Panc1 (cell line): ENCODE results near the gene ATG9A. TPM values are rescaled to one million over a fixed set of nuclear protein-coding genes. Genes with fewer than 3 reads are reported as not detected.

ENCODE experiments used
- ATAC-seq: fragments of 200-7000 bp; cut with Tn5 transposase; 2 replicates; pipeline ENCODE4 v1.9.1; 2020; ENCODE audit warnings: mild to moderate bottlenecking, moderate library complexity
- BruUV-seq: library from RNA; stranded (reverse); fragments of 400-500 nt; replicated peaks from 2 replicates; lab custom pipeline; 2021; lab: Mats Ljungman, UMichigan
- CTCF ChIA-PET: fragments of 300-600 bp; sonication (Branson Sonifier 250); formaldehyde crosslinking; loops from one replicate; lab custom pipeline; 2022; ENCODE audit warnings: antibody characterized with exemption; lab: Charles Lee
- POLR2A ChIA-PET: fragments of 300-600 bp; sonication (Branson Sonifier 250); formaldehyde crosslinking; loops from one replicate; lab custom pipeline; 2022; ENCODE audit warnings: antibody characterized with exemption; lab: Charles Lee
- DNase-seq: peaks from one replicate; pipeline ENCODE4 v3.0.0-alpha.2; 2010; ENCODE audit warnings: low read depth, low spot score
- H3K27ac ChIP-seq: 2 replicates; pipeline ENCODE4 v1.5.1; 2011; ENCODE audit warnings: mild to moderate bottlenecking, low read length, inconsistent platforms
- H3K27me3 ChIP-seq: fragments of 200-500 bp; sonication (Bioruptor generic); 2 replicates; pipeline ENCODE4 v1.6.0; 2014; ENCODE audit warnings: low read length, inconsistent platforms; ENCODE audit not compliant: control insufficient read depth, insufficient read depth
- H3K36me3 ChIP-seq: fragments of 200-500 bp; sonication (Bioruptor generic); 2 replicates; pipeline ENCODE4 v1.5.1; 2014; ENCODE audit warnings: inconsistent platforms, mild to moderate bottlenecking, low read length, moderate library complexity; ENCODE audit not compliant: control insufficient read depth, insufficient read depth
- H3K4me1 ChIP-seq: 2 replicates; pipeline ENCODE4 v1.5.1; 2011; ENCODE audit warnings: inconsistent platforms, mild to moderate bottlenecking, low read length, moderate library complexity; ENCODE audit not compliant: control insufficient read depth, insufficient read depth
- H3K4me3 ChIP-seq, 2 experiments: 2 replicates each; pipeline ENCODE4 v1.5.1; 2011 to 2012; ENCODE audit warnings: low read depth in 2 of 2, low read length in 2 of 2, mild to moderate bottlenecking in 2 of 2, inconsistent platforms in 1 of 2, moderate library complexity in 1 of 2
- H3K9me3 ChIP-seq: fragments of 200-500 bp; sonication (Bioruptor generic); 2 replicates; pipeline ENCODE4 v1.5.1; 2014; ENCODE audit warnings: low read depth, mild to moderate bottlenecking, inconsistent platforms, low read length, moderate library complexity; ENCODE audit not compliant: control insufficient read depth, insufficient read depth
- POLR2AphosphoS5 ChIP-seq: IDR thresholded peaks from 2 replicates; pipeline ENCODE4 v1.6.1; 2012; ENCODE audit warnings: mild to moderate bottlenecking, low read depth, low read length, moderate library complexity
- SIN3A ChIP-seq: IDR thresholded peaks from 2 replicates; pipeline ENCODE4 v1.6.1; 2012; ENCODE audit warnings: low read depth, mild to moderate bottlenecking, low read length, moderate library complexity, borderline replicate concordance; ENCODE audit not compliant: insufficient read depth
- TCF7L2 ChIP-seq: IDR thresholded peaks from 2 replicates; pipeline ENCODE4 v1.6.1; 2011; ENCODE audit warnings: mild to moderate bottlenecking, low read depth, low read length, inconsistent platforms
- in situ Hi-C: cut with HindIII; loops from 2 replicates; pipeline ENCODE4 v1.10.0; 2016; ENCODE audit warnings: low sequenced_read_pairs, low pct_unique_long_range_greater_than_20kb
- intact Hi-C: fragments of 100-400 bp; cut with micrococcal nuclease; formaldehyde crosslinking; loops from one replicate; pipeline ENCODE4 v1.10.0; 2022; ENCODE audit not compliant: unreplicated experiment
- total RNA-seq: library from RNA; stranded (reverse); gene quantifications from one replicate; pipeline ENCODE4 v1.2.1, GENCODE V29; 2021; ENCODE audit not compliant: unreplicated experiment
- TF ChIP-seq, protein P1 (sequence below): fragments of 450-650 bp; IDR thresholded peaks from 2 replicates; pipeline ENCODE4 v1.5.1; 2017; ENCODE audit warnings: mild to moderate bottlenecking
- TF ChIP-seq, protein P2 (sequence below), 2 experiments: IDR thresholded peaks; 2 replicates each; pipeline ENCODE4 v1.6.1; 2011 to 2012; ENCODE audit warnings: low read depth in 2 of 2, control low read depth in 1 of 2, low read length in 1 of 2, mild to moderate bottlenecking in 1 of 2, moderate library complexity in 1 of 2; ENCODE audit not compliant: insufficient read depth in 1 of 2

The ATG9A gene
- total RNA-seq, 1 experiment from 2014 or later: 75.1 TPM

GRCh38 chr2:219172231-219173154, 56.9 kb downstream of the ATG9A start:
- TF ChIP-seq, protein P1, sequence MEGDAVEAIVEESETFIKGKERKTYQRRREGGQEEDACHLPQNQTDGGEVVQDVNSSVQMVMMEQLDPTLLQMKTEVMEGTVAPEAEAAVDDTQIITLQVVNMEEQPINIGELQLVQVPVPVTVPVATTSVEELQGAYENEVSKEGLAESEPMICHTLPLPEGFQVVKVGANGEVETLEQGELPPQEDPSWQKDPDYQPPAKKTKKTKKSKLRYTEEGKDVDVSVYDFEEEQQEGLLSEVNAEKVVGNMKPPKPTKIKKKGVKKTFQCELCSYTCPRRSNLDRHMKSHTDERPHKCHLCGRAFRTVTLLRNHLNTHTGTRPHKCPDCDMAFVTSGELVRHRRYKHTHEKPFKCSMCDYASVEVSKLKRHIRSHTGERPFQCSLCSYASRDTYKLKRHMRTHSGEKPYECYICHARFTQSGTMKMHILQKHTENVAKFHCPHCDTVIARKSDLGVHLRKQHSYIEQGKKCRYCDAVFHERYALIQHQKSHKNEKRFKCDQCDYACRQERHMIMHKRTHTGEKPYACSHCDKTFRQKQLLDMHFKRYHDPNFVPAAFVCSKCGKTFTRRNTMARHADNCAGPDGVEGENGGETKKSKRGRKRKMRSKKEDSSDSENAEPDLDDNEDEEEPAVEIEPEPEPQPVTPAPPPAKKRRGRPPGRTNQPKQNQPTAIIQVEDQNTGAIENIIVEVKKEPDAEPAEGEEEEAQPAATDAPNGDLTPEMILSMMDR: no peak
- TF ChIP-seq SIN3A (no peak), POLR2AphosphoS5 (no peak), TCF7L2 (no peak)
- TF ChIP-seq, protein P2, sequence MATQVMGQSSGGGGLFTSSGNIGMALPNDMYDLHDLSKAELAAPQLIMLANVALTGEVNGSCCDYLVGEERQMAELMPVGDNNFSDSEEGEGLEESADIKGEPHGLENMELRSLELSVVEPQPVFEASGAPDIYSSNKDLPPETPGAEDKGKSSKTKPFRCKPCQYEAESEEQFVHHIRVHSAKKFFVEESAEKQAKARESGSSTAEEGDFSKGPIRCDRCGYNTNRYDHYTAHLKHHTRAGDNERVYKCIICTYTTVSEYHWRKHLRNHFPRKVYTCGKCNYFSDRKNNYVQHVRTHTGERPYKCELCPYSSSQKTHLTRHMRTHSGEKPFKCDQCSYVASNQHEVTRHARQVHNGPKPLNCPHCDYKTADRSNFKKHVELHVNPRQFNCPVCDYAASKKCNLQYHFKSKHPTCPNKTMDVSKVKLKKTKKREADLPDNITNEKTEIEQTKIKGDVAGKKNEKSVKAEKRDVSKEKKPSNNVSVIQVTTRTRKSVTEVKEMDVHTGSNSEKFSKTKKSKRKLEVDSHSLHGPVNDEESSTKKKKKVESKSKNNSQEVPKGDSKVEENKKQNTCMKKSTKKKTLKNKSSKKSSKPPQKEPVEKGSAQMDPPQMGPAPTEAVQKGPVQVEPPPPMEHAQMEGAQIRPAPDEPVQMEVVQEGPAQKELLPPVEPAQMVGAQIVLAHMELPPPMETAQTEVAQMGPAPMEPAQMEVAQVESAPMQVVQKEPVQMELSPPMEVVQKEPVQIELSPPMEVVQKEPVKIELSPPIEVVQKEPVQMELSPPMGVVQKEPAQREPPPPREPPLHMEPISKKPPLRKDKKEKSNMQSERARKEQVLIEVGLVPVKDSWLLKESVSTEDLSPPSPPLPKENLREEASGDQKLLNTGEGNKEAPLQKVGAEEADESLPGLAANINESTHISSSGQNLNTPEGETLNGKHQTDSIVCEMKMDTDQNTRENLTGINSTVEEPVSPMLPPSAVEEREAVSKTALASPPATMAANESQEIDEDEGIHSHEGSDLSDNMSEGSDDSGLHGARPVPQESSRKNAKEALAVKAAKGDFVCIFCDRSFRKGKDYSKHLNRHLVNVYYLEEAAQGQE (IDR thresholded peaks at IDR 0.05; ENCODE audit: insufficient read depth in 1 of 2, low read depth in 2 of 2, low read length in 1 of 2): no peak
- DNase-seq (no peak), ATAC-seq (no peak)
- no peaks in the 10 kb centered on the region for H3K27me3 ChIP-seq
- H3K36me3 ChIP-seq: no peaks in the 10 kb centered on the region; the same call in 1 of the 2 replicates
- H3K27ac ChIP-seq: no peak overlapping the region
- in situ Hi-C loops (no loop called here), intact Hi-C loops (no loop called here)
- H3K4me1 ChIP-seq: no peaks in the 10 kb centered on the region
- ChIA-PET POLR2A (no interaction called here), CTCF (no interaction called here)
- H3K9me3 ChIP-seq: no peaks in the 10 kb centered on the region
- BruUV-seq: no TSS peak
- H3K4me3 ChIP-seq: no peak overlapping the region

GRCh38 chr2:219171231-219171651, 58.2 kb downstream of the ATG9A start:
- TF ChIP-seq, protein P1: peak; percentile 88
- TF ChIP-seq POLR2AphosphoS5: no peak
- H3K27me3 ChIP-seq: no peaks in the 10 kb centered on the region
- ChIA-PET POLR2A (interaction anchor here (0.5 kb wide), 1 partner anchor 13 kb away, joined by 5 read pairs; no protein-coding TSS in a partner anchor), CTCF (interaction anchor here (0.7 kb wide), 1 partner anchor 217 kb away, joined by 3 read pairs; the partner anchor contains the start of gene DNPEP)
- DNase-seq (peak; percentile 27), ATAC-seq (peak; percentile 55)
- H3K4me3 ChIP-seq: no peak overlapping the region
- no peaks in the 10 kb centered on the region; the same call in 1 of the 2 replicates for H3K36me3 ChIP-seq
- H3K9me3 ChIP-seq: no peaks in the 10 kb centered on the region
- BruUV-seq: no TSS peak
- H3K4me1 ChIP-seq: no peaks in the 10 kb centered on the region
- no peak overlapping the region for H3K27ac ChIP-seq
- in situ Hi-C loops (no loop called here), intact Hi-C loops (no loop called here)
